Pancreas (tissue), 10 donors: Measurements from ENCODE around the gene FAM193A. TPM values are rescaled to one million over a fixed set of nuclear protein-coding genes. Genes with fewer than 3 reads are reported as not detected.
A peak's percentile ranks its signal among the peaks of the same experiment; 100 is the strongest.

Experiments used
- ATAC-seq, 4 donors: fragments of 200-7000 bp; cut with Tn5 transposase; one replicate each; pipeline versions ENCODE4 v1.8.0 to v1.9.1; 2020; ENCODE audit warnings: mild to moderate bottlenecking in 4 of 4, moderate library complexity in 4 of 4
- DNase-seq, 6 donors: peaks; one replicate each; pipeline ENCODE4 v3.0.0-alpha.2; 2020
- FAIRE-seq: peaks from 2 replicates; lab custom pipeline; 2012; peaks lifted over from hg19 to GRCh38; lab: Jason Lieb, UNC
- H3K27ac ChIP-seq, 4 donors: fragments of 200-600 bp; sonication (generic); 1 replicate in 3 of 4; 2 replicates in 1 of 4; pipeline versions ENCODE4 v1.5.0 to v1.8.0; 2020
- H3K27me3 ChIP-seq, 4 donors: fragments of 200-600 bp; one replicate each; pipeline ENCODE4 v1.8.0; 2021
- H3K36me3 ChIP-seq, 3 donors: fragments of 200-600 bp; sonication (generic) in 1 of 3; one replicate each; pipeline versions ENCODE4 v1.5.0 to v1.8.0; 2020 to 2021
- H3K4me1 ChIP-seq, 3 donors: fragments of 200-600 bp; one replicate each; pipeline ENCODE4 v1.8.0; 2021
- H3K4me3 ChIP-seq, 4 donors: fragments of 200-600 bp; sonication (generic) in 2 of 4; one replicate each; pipeline versions ENCODE4 v1.5.0 to v1.8.0; 2020 to 2021
- H3K9me3 ChIP-seq, 4 donors: fragments of 200-600 bp; one replicate each; pipeline ENCODE4 v1.8.0; 2021
- CTCF ChIP-seq, 4 donors: fragments of 200-600 bp; sonication (generic) in 3 of 4; IDR thresholded peaks; one replicate each; pipeline versions ENCODE4 v1.5.0 to v1.8.0; 2021; ENCODE audit warnings: antibody characterized with exemption in 4 of 4
- WGBS, 2 donors: extraction: QIAGEN DNeasy Blood & Tissue Kit; methylation state at CpG; one replicate each; pipeline ENCODE4 v1.1.7; 2013; 5-methylcytosine and 5-hydroxymethylcytosine counted together
- intact Hi-C, 3 donors: fragments of 100-400 bp; cut with DNase I; formaldehyde crosslinking; loops; one replicate each; pipeline versions ENCODE4 v1.11.1 to v1.14.2; 2022
- polyA plus RNA-seq, 2 donors: library from polyadenylated mRNA; stranded (reverse); fragments of 200-250 nt; gene quantifications; one replicate each; pipeline ENCODE4 v1.2.3, GENCODE V29; 2013
- total RNA-seq, 6 donors: library from RNA; stranded (reverse); fragmentation: NEBNext Ultra II Directional in 4 of 6; extraction: Animal tissue kit (Norgen Biotek cat#: 25700) in 4 of 6; gene quantifications; one replicate each; pipeline versions ENCODE4 v1.2.1 to v1.2.4, GENCODE V29; 2021 to 2023
- donor health status: healthy with polysubstance abuse.
- donor health status: DM: no; HTN: no; CAD: no; lungs with moderate emphysema.
- donor health status: DM: no; HTN: no; CAD: no.
- donor health status: control.
- donor health status: control.
- donor health status: Bipolar disorder and iron deficiency.
- donor health status: DM: yes; HTN: yes; CAD: no.
- donor health status: DM: no; HTN: no; CAD: no.
- donor health status: DM: no; HTN: no; CAD: no.
- donor health status: DM: yes; HTN: yes; CAD: no.

The FAM193A gene
- total and polyA plus RNA-seq, 8 donors: 10.1 to 17.0 (median 10.7) TPM

- Histone ChIP-seq H3K4me1 (peaks cover 13 to 18% (median 15%) of the 10 kb centered on the region in 3 donors), H3K36me3 (no peaks in the 10 kb centered on the region), H3K9me3 (no peaks in the 10 kb centered on the region), H3K27ac (peak overlapping the region in 2 of 4 donors; percentile 44 to 67), H3K27me3 (no peaks in the 10 kb centered on the region), H3K4me3 (peak overlapping the region; percentile 16 to 44 (median 30))
- no peak for FAIRE-seq
- TF ChIP-seq CTCF (IDR thresholded peaks at IDR 0.05): no peak
- 42 to 73% methylated on average over 20 to 23 of the region's 23 CpGs for WGBS, 2 donors
- peak in 1 of 6 donors; percentile 80 for DNase-seq
- intact Hi-C loops: loop anchor here in 2 of 3 donors (10.0 kb wide), 2 partner anchors 171 to 271 kb away; no protein-coding TSS in a partner anchor
- ATAC-seq: no peak
Observed at GRCh38 chr4:2763511-2763967, 227.1 kb downstream of the FAM193A start.

- ATAC-seq (no peak), FAIRE-seq (no peak), DNase-seq (peak in 1 of 6 donors; percentile 30)
- WGBS, 2 donors: 88 to 92% methylated on average over 12 of the region's 12 CpGs
- H3K27ac ChIP-seq: no peak overlapping the region
- H3K27me3 ChIP-seq: no peaks in the 10 kb centered on the region
- H3K36me3 ChIP-seq: no peaks in the 10 kb centered on the region
- TF ChIP-seq CTCF (IDR thresholded peaks at IDR 0.05): no peak
- H3K4me1 ChIP-seq: peaks cover 8 to 13% (median 10%) of the 10 kb centered on the region in 3 donors
- H3K4me3 ChIP-seq: no peak overlapping the region
- intact Hi-C loops: loop anchor here in 2 of 3 donors (10.0 kb wide), 2 partner anchors 169 to 269 kb away; no protein-coding TSS in a partner anchor
- no peaks in the 10 kb centered on the region for H3K9me3 ChIP-seq
Observed at GRCh38 chr4:2765832-2766526, 229.5 kb downstream of the FAM193A start.

GRCh38 chr4:2767046-2767704 is 230.7 kb downstream of the FAM193A start:
- no peaks in the 10 kb centered on the region for H3K36me3 ChIP-seq
- H3K27ac ChIP-seq: no peak overlapping the region
- H3K9me3 ChIP-seq: no peaks in the 10 kb centered on the region
- intact Hi-C loops: loop anchor here in 2 of 3 donors (10.0 kb wide), 2 partner anchors 168 to 268 kb away; no protein-coding TSS in a partner anchor
- WGBS, 2 donors: 83 to 90% methylated on average over 5 of the region's 5 CpGs
- H3K4me3 ChIP-seq: no peak overlapping the region
- FAIRE-seq: no peak
- TF ChIP-seq CTCF (IDR thresholded peaks at IDR 0.05): no peak
- H3K4me1 ChIP-seq: peaks cover under 1 to 6% (median 1%) of the 10 kb centered on the region in 3 donors
- no peaks in the 10 kb centered on the region for H3K27me3 ChIP-seq
- DNase-seq: peak in 1 of 6 donors; percentile 30
- ATAC-seq: no peak

- DNase-seq: peak in 1 of 6 donors; percentile 43
- intact Hi-C loops: loop anchor here in 2 of 3 donors (10.0 kb wide), 2 partner anchors 167 to 267 kb away; no protein-coding TSS in a partner anchor
- Histone ChIP-seq H3K27ac (no peak overlapping the region), H3K36me3 (no peaks in the 10 kb centered on the region), H3K4me3 (no peak overlapping the region), H3K4me1 (peaks cover 0 to 6% (median 0%) of the 10 kb centered on the region in 3 donors), H3K27me3 (no peaks in the 10 kb centered on the region), H3K9me3 (no peaks in the 10 kb centered on the region)
- no peak for FAIRE-seq
- TF ChIP-seq CTCF (IDR thresholded peaks at IDR 0.05): no peak
- WGBS, 2 donors: 84 to 87% methylated on average over 11 of the region's 11 CpGs
- no peak for ATAC-seq
Observed at GRCh38 chr4:2767705-2768074, 231.2 kb downstream of the FAM193A start.
